ENCODE data around the gene AHCYL2.

AHCYL2 gene

DNA sequence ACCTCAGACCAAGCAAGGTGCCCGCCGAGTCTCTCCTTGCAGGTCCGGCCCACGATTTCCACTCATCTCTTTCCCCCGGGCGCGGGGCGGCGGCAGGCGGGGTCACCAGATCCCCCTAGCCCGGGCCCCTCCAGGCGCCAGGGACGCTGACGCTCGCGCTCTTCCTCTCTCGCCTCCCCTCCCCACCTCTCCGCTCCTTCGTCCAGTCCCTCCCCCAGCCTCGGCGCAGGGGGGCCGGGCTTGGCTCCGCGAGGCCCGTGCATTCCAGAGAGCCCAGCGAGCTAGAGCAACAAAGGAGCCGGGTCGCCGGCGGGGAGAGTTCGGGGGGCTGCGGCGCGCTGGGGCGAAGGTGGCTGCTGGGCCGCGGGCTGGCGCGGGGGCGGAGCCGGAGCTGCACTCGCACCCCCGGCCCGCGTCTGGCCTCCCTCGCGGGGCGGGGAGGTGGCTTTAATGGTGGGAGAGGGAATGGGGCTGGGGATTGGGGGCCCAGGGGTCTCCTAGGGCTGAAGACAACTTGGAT is 36.4 kb upstream of the AHCYL2 start, which contains the start of gene SMO:
SMO (plus strand) TSS at position 262 of the 520 bp plus-strand sequence. CDS start 519 bp downstream, outside the sequence.
- in situ Hi-C loops (cut with HindIII; ENCODE audit: low sequenced_read_pairs): no loop called here
- H3K4me3 ChIP-seq (ENCODE audit: low read depth, low read length): peak within 1 kb of the TSS; percentile 78
- TF ChIP-seq, protein P1, sequence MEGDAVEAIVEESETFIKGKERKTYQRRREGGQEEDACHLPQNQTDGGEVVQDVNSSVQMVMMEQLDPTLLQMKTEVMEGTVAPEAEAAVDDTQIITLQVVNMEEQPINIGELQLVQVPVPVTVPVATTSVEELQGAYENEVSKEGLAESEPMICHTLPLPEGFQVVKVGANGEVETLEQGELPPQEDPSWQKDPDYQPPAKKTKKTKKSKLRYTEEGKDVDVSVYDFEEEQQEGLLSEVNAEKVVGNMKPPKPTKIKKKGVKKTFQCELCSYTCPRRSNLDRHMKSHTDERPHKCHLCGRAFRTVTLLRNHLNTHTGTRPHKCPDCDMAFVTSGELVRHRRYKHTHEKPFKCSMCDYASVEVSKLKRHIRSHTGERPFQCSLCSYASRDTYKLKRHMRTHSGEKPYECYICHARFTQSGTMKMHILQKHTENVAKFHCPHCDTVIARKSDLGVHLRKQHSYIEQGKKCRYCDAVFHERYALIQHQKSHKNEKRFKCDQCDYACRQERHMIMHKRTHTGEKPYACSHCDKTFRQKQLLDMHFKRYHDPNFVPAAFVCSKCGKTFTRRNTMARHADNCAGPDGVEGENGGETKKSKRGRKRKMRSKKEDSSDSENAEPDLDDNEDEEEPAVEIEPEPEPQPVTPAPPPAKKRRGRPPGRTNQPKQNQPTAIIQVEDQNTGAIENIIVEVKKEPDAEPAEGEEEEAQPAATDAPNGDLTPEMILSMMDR (IDR thresholded peaks at IDR 0.05; ENCODE audit: low read depth, low read length, missing control alignments): no peak
- DNase-seq (ENCODE audit: low read depth): no peak

DNA sequence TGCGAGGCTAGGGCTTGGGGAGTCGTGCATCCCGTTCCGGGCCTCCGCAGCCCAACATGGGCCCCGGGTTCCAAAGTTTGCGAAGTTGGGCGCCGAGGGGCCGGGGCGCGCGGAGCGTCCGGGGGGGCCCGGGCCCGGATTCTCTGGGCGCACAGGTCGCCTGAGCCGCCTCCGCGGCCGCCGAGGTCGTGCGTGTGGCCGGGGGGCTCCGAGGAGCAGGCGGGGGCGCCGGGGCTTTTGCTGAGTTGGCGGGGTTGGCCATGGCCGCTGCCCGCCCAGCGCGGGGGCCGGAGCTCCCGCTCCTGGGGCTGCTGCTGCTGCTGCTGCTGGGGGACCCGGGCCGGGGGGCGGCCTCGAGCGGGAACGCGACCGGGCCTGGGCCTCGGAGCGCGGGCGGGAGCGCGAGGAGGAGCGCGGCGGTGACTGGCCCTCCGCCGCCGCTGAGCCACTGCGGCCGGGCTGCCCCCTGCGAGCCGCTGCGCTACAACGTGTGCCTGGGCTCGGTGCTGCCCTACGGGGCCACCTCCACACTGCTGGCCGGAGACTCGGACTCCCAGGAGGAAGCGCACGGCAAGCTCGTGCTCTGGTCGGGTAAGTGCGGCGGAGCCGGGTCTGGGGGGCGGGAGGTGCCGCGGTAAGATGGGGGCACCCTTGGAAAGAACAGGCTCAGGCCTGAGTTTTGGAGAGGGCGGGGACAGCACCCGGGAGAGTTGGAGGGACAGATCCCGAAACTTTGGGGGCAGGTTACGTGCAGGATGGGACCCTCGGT is 35.8 kb upstream of the AHCYL2 start:
- TF ChIP-seq, protein P1 (IDR thresholded peaks at IDR 0.05; ENCODE audit: low read depth, low read length, missing control alignments): no peak
- H3K4me3 ChIP-seq (ENCODE audit: low read depth, low read length): peak overlapping the region; percentile 78
- no peak for DNase-seq (ENCODE audit: low read depth)
- in situ Hi-C loops (cut with HindIII; ENCODE audit: low sequenced_read_pairs): no loop called here

DNA sequence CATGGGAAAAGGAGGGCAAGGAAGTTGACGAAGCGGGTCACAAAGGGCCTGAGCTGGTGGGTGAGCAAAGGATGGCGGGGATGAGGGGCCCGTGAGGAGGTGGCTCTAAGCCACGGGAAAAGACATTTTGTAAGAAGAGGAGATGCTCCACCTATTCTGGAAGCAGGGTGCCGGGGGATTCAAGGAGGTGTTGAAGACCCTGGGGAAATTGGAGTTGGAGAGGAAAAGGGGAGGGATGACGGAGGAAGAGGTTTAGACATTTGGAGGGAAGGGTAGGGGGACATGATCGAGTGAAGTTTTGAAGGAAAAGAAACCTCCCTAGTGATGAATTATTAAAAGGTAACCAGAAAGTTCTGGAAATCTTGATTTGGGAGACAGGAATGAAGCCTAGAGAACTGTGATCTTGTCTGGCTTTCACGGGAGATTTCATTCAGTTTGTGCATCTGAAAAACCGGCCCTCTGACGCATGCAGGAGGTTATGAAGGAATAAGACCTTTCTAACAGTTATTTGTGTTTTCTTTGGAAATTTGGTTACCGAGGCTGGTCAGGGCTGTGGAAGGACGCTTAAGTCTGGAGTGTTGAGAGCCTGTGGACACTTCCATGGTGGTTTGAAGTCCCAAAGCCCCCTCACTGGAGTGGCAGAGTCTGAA is 35.0 kb upstream of the AHCYL2 start:
- in situ Hi-C loops (cut with HindIII; ENCODE audit: low sequenced_read_pairs): no loop called here
- TF ChIP-seq, protein P1 (IDR thresholded peaks at IDR 0.05; ENCODE audit: low read depth, low read length, missing control alignments): no peak
- peak overlapping the region; percentile 78 for H3K4me3 ChIP-seq (ENCODE audit: low read depth, low read length)
- no peak for DNase-seq (ENCODE audit: low read depth)

DNA sequence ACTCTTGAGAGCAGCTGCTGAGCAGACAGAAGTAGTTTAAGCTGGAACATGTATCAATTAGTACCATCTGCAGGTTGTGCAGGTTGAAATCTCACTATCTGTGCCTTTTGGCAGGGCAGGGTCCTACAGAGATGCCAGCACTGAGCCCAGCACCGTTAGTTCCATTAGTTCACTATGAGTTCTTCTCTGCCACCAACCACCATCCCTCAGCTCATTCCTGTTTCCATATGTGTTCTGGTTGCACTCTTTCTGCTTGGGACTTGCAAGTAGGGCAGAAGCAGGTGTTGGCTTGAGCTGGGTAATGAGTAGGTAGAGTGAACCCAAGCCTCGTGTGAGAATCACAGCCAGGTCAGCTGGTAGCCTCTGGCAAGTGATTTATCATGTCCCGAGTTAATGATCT is 33.6 kb upstream of the AHCYL2 start:
- TF ChIP-seq, protein P1 (IDR thresholded peaks at IDR 0.05; ENCODE audit: low read depth, low read length, missing control alignments): no peak
- DNase-seq (ENCODE audit: low read depth): no peak
- H3K4me3 ChIP-seq (ENCODE audit: low read depth, low read length): no peak overlapping the region
- in situ Hi-C loops (cut with HindIII; ENCODE audit: low sequenced_read_pairs): no loop called here

DNA sequence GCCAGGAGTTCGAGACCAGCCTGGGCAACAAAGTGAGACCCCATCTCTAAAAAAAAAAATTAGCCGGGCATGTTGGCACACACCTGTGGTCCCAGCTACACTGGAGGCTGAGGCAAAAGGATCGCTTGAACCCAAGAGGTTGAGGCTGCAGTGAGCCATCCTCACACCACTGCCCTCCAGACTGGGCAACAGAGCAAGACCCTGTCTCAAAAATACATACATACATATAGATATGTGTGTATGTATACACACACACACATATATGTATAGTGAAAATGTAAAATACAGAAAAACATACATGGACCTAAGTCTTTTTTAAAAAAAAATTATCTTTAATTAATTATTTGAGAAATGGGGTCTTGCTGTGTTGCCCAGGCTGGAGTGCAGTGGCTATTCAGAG is 30.9 kb upstream of the AHCYL2 start:
- TF ChIP-seq, protein P1 (IDR thresholded peaks at IDR 0.05; ENCODE audit: low read depth, low read length, missing control alignments): no peak
- DNase-seq (ENCODE audit: low read depth): no peak
- in situ Hi-C loops (cut with HindIII; ENCODE audit: low sequenced_read_pairs): no loop called here
- H3K4me3 ChIP-seq (ENCODE audit: low read depth, low read length): no peak overlapping the region

DNA sequence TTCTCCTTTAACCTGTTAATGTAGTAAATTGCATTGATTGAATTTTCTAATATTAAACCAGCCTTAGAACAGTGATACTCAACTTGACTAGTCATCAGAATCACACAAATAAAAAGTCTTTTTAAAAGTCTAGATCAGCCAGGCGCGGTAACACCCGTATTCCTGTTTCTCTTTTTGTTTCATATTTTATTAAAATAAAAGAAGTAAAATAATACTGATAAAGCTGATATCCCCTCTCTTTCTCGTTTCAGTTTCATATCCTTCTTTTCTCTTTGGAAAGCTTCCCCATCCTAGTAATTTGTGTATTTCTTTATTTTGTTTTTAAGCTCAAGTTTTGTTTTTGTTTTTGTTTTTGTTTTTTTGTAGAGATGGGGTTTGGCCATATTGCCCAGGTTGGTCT is 27.1 kb upstream of the AHCYL2 start:
- in situ Hi-C loops (cut with HindIII; ENCODE audit: low sequenced_read_pairs): loop anchor here (5.0 kb wide), 1 partner anchor 75 kb away; no protein-coding TSS in a partner anchor
- TF ChIP-seq, protein P1 (IDR thresholded peaks at IDR 0.05; ENCODE audit: low read depth, low read length, missing control alignments): no peak
- H3K4me3 ChIP-seq (ENCODE audit: low read depth, low read length): no peak overlapping the region
- no peak for DNase-seq (ENCODE audit: low read depth)

All from astrocyte of the cerebellum (primary cell).